HG03025 (cell line): ENCODE measurements around the gene SHROOM3.

Source experiments
- ATAC-seq: cut with Tn5 transposase; IDR thresholded peaks from one replicate; pipeline ENCODE4 v1.9.1; 2021; ENCODE audit warnings: mild to moderate bottlenecking, moderate library complexity; ENCODE audit not compliant: unreplicated experiment, low FRiP score

SHROOM3 gene

GRCh38 chr4:76831711-76832373 is 396.8 kb downstream of the SHROOM3 start:
- no peak for ATAC-seq
